Pancreas (tissue), 10 donors: ENCODE results near the gene ITGA1. TPM values are rescaled to one million over a fixed set of nuclear protein-coding genes. Genes with fewer than 3 reads are reported as not detected.
A peak's percentile ranks its signal among the peaks of the same experiment; 100 is the strongest.
"Not testable (repeated sequence)": the region's sequence is repeated elsewhere in the genome, so short reads cannot be mapped to it uniquely, and the experiment has no call there.

Source experiments
- ATAC-seq, 4 donors: fragments of 200-7000 bp; cut with Tn5 transposase; one replicate each; pipeline versions ENCODE4 v1.8.0 to v1.9.1; 2020; ENCODE audit warnings: mild to moderate bottlenecking in 4 of 4, moderate library complexity in 4 of 4
- DNase-seq, 6 donors: peaks; one replicate each; pipeline ENCODE4 v3.0.0-alpha.2; 2020
- FAIRE-seq: peaks from 2 replicates; lab custom pipeline; 2012; peaks lifted over from hg19 to GRCh38; lab: Jason Lieb, UNC
- H3K27ac ChIP-seq, 4 donors: fragments of 200-600 bp; sonication (generic); 1 replicate in 3 of 4; 2 replicates in 1 of 4; pipeline versions ENCODE4 v1.5.0 to v1.8.0; 2020
- H3K27me3 ChIP-seq, 4 donors: fragments of 200-600 bp; one replicate each; pipeline ENCODE4 v1.8.0; 2021
- H3K36me3 ChIP-seq, 3 donors: fragments of 200-600 bp; sonication (generic) in 1 of 3; one replicate each; pipeline versions ENCODE4 v1.5.0 to v1.8.0; 2020 to 2021
- H3K4me1 ChIP-seq, 3 donors: fragments of 200-600 bp; one replicate each; pipeline ENCODE4 v1.8.0; 2021
- H3K4me3 ChIP-seq, 4 donors: fragments of 200-600 bp; sonication (generic) in 2 of 4; one replicate each; pipeline versions ENCODE4 v1.5.0 to v1.8.0; 2020 to 2021
- H3K9me3 ChIP-seq, 4 donors: fragments of 200-600 bp; one replicate each; pipeline ENCODE4 v1.8.0; 2021
- WGBS, 2 donors: extraction: QIAGEN DNeasy Blood & Tissue Kit; methylation state at CpG; one replicate each; pipeline ENCODE4 v1.1.7; 2013; 5-methylcytosine and 5-hydroxymethylcytosine counted together
- intact Hi-C, 3 donors: fragments of 100-400 bp; cut with DNase I; formaldehyde crosslinking; loops; one replicate each; pipeline versions ENCODE4 v1.11.1 to v1.14.2; 2022
- polyA plus RNA-seq, 2 donors: library from polyadenylated mRNA; stranded (reverse); fragments of 200-250 nt; gene quantifications; one replicate each; pipeline ENCODE4 v1.2.3, GENCODE V29; 2013
- total RNA-seq, 6 donors: library from RNA; stranded (reverse); fragmentation: NEBNext Ultra II Directional in 4 of 6; extraction: Animal tissue kit (Norgen Biotek cat#: 25700) in 4 of 6; gene quantifications; one replicate each; pipeline versions ENCODE4 v1.2.1 to v1.2.4, GENCODE V29; 2021 to 2023
- TF ChIP-seq, protein P1 (sequence below), 4 donors: fragments of 200-600 bp; sonication (generic) in 3 of 4; IDR thresholded peaks; one replicate each; pipeline versions ENCODE4 v1.5.0 to v1.8.0; 2021; ENCODE audit warnings: antibody characterized with exemption in 4 of 4
- donor health status: healthy with polysubstance abuse.
- donor health status: DM: no; HTN: no; CAD: no; lungs with moderate emphysema.
- donor health status: DM: no; HTN: no; CAD: no.
- donor health status: control.
- donor health status: control.
- donor health status: Bipolar disorder and iron deficiency.
- donor health status: DM: yes; HTN: yes; CAD: no.
- donor health status: DM: no; HTN: no; CAD: no.
- donor health status: DM: no; HTN: no; CAD: no.
- donor health status: DM: yes; HTN: yes; CAD: no.

ITGA1 gene
- total and polyA plus RNA-seq, 8 donors, result 1.9 to 18.3 (median 6.3) TPM

DNA sequence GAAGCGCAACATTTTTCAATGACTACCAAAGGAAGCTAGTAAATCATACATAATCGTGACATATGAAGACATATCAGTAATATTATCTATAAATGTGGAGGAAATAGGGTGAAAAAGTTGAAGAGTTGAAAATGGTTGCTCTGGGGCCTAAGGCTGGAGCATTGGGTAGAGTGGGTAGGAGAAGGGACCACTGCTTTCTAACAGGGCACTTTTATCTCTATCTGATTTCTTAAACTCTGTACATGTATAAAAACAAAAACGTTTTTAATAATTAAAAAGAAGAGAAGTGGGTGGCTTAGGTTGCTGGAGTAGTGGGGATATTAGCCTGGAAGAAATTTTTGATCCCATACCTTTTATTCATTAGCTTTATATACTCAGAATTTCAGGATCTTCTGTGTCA lies 44.2 kb upstream of the ITGA1 start:
- Histone ChIP-seq H3K9me3 (no peaks in the 10 kb centered on the region), H3K27me3 (no peaks in the 10 kb centered on the region), H3K4me1 (no peaks in the 10 kb centered on the region), H3K36me3 (no peaks in the 10 kb centered on the region), H3K27ac (no peak overlapping the region), H3K4me3 (no peak overlapping the region)
- TF ChIP-seq, protein P1, sequence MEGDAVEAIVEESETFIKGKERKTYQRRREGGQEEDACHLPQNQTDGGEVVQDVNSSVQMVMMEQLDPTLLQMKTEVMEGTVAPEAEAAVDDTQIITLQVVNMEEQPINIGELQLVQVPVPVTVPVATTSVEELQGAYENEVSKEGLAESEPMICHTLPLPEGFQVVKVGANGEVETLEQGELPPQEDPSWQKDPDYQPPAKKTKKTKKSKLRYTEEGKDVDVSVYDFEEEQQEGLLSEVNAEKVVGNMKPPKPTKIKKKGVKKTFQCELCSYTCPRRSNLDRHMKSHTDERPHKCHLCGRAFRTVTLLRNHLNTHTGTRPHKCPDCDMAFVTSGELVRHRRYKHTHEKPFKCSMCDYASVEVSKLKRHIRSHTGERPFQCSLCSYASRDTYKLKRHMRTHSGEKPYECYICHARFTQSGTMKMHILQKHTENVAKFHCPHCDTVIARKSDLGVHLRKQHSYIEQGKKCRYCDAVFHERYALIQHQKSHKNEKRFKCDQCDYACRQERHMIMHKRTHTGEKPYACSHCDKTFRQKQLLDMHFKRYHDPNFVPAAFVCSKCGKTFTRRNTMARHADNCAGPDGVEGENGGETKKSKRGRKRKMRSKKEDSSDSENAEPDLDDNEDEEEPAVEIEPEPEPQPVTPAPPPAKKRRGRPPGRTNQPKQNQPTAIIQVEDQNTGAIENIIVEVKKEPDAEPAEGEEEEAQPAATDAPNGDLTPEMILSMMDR (IDR thresholded peaks at IDR 0.05), result no peak
- WGBS, 2 donors, result 57 to 60% methylated on average over 3 of the region's 3 CpGs
- intact Hi-C loops, result no loop called here
- DNase-seq (no peak), FAIRE-seq (no peak), ATAC-seq (no peak)

DNA sequence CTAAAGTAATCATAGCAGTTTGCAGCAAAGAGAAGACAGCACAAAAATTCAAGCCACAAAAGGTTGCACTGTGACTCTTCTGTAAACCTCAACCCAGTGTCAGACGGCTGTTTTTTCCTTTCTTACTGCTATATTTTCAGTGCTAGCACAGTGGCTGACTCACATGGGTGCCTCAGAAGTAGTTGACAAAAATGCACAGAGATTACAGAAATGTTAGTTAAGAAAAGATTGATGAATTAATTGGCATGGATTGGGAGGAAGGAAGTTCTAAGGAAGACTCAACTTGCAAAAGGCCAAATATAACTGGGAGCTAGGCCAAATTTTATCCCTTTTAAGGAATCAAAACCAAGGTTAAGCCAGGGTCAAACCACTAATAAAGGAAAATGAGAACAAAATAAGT lies 43.7 kb upstream of the ITGA1 start:
- no peak overlapping the region for H3K4me3 ChIP-seq
- no peaks in the 10 kb centered on the region for H3K36me3 ChIP-seq
- TF ChIP-seq, protein P1 (IDR thresholded peaks at IDR 0.05), result no peak
- FAIRE-seq (no peak), ATAC-seq (peak in 2 of 4 donors; percentile 52 to 67), DNase-seq (no peak)
- no peaks in the 10 kb centered on the region for H3K9me3 ChIP-seq
- no peaks in the 10 kb centered on the region for H3K4me1 ChIP-seq
- intact Hi-C loops, result no loop called here
- H3K27me3 ChIP-seq, result no peaks in the 10 kb centered on the region
- no peak overlapping the region for H3K27ac ChIP-seq
- 52 to 71% methylated on average over 1 of the region's 1 CpG for WGBS, 2 donors

DNA sequence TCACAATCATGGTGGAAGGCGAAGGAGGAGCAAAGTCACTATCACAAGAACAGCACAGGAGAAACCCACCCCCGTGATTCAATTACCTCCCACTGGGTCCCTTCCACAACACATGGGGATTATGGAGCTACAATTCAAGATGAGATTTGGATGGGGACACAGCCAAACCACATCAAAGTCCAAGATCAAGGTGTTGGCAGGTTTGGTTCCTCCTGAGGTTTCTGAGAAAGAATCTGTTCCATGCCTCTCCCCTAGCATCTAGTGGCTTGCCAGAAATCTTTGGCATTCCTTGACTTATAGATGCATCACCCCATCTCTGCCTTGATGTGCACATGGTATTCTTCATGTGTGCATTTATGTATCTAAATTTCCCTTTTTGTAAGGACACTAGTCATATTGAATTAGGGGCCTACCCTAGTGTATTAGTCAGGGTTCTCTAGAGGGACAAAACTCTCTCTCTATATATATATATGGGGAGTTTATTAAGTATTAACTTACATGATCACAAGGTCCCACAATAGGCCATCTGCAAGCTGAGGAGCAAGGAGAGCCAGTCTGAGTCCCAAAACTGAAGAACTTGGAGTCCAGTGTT lies 42.8 kb upstream of the ITGA1 start:
- H3K27me3 ChIP-seq, DNase-seq, H3K4me3 ChIP-seq, FAIRE-seq, ATAC-seq, H3K4me1 ChIP-seq, H3K27ac ChIP-seq, intact Hi-C loops, H3K9me3 ChIP-seq, H3K36me3 ChIP-seq: not testable (repeated sequence)
- WGBS, 2 donors, result 90% methylated on average over 2 of the region's 2 CpGs

DNA sequence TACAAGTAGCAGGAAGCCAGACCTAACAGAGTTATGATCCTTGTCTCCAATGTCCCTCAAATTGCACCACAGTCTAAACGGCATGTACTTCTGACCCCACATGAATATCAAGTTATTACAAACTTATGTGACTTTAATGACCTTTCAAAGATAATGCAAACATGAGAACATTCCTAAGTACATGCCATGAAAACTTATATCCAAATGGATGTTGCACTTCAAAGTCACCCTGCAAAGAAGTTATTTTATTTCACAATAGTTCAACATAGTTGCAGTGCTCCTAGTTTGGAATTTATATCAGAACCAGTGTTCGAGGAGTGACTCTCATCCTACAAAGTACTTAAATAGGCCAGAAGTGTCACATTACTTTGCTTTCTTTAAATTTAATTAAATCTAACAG lies 41.2 kb upstream of the ITGA1 start:
- Histone ChIP-seq H3K9me3 (no peaks in the 10 kb centered on the region), H3K4me1 (no peaks in the 10 kb centered on the region), H3K36me3 (no peaks in the 10 kb centered on the region), H3K27me3 (no peaks in the 10 kb centered on the region), H3K27ac (no peak overlapping the region), H3K4me3 (no peak overlapping the region)
- 58 to 60% methylated on average over 2 of the region's 2 CpGs for WGBS, 2 donors
- DNase-seq (no peak), FAIRE-seq (no peak), ATAC-seq (no peak)
- intact Hi-C loops, result no loop called here
- TF ChIP-seq, protein P1 (IDR thresholded peaks at IDR 0.05), result no peak

DNA sequence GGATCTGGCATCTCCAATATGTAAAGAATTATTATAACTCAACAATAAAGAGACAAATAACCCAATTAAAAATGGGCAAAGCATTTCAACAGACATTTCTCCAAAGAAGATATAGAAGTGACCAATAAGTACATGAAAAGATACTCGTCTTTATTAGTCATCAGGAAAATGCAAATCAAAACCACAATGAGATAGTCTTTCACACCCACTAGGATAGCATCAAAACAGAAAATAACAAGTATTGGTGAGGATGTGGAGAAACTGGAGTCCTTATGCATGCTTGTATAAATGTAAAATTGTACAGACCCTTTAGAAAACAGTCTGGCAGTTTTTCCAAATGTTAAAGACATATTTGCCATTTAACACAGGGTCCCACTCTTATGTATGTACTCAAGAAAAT lies 39.1 kb upstream of the ITGA1 start:
- WGBS, 2 donors, result 21 to 56% methylated on average over 1 of the region's 1 CpG
- Histone ChIP-seq H3K27ac (no peak overlapping the region), H3K36me3 (no peaks in the 10 kb centered on the region), H3K4me3 (no peak overlapping the region), H3K4me1 (no peaks in the 10 kb centered on the region), H3K27me3 (no peaks in the 10 kb centered on the region), H3K9me3 (no peaks in the 10 kb centered on the region)
- no peak for FAIRE-seq
- TF ChIP-seq, protein P1 (IDR thresholded peaks at IDR 0.05), result no peak
- intact Hi-C loops, result no loop called here
- DNase-seq, result no peak
- no peak for ATAC-seq
